Measurements from ENCODE around the gene TBX2.
A peak's percentile ranks its signal among the peaks of the same experiment; 100 is the strongest.
"Not testable (repeated sequence)": the region's sequence is repeated elsewhere in the genome, so short reads cannot be mapped to it uniquely, and the experiment has no call there.

TBX2 gene

GRCh38 chr17:61421460-61421859, 21.8 kb downstream of the TBX2 start:
- no peaks in the 10 kb centered on the region for H3K9me3 Mint-ChIP-seq
- no peak overlapping the region for H3K27ac Mint-ChIP-seq
- peaks cover 57% of the 10 kb centered on the region for H3K27me3 Mint-ChIP-seq
- no peaks in the 10 kb centered on the region for H3K36me3 Mint-ChIP-seq
- peaks cover 5% of the 10 kb centered on the region for H3K4me1 Mint-ChIP-seq
- no peak overlapping the region for H3K4me3 Mint-ChIP-seq
- no peak for ATAC-seq

GRCh38 chr17:61422116-61422799, 22.6 kb downstream of the TBX2 start:
- H3K27me3 Mint-ChIP-seq = peaks cover 49% of the 10 kb centered on the region
- no peak for ATAC-seq
- no peaks in the 10 kb centered on the region for H3K9me3 Mint-ChIP-seq
- H3K27ac Mint-ChIP-seq = no peak overlapping the region
- H3K4me1 Mint-ChIP-seq = no peaks in the 10 kb centered on the region
- no peak overlapping the region for H3K4me3 Mint-ChIP-seq
- no peaks in the 10 kb centered on the region for H3K36me3 Mint-ChIP-seq

GRCh38 chr17:61422869-61423268, 23.2 kb downstream of the TBX2 start:
- Mint-ChIP-seq H3K4me3 (no peak overlapping the region), H3K27me3 (peaks cover 49% of the 10 kb centered on the region), H3K27ac (no peak overlapping the region)

GRCh38 chr17:61423967-61424649, 24.5 kb downstream of the TBX2 start:
- peaks cover 44% of the 10 kb centered on the region for H3K27me3 Mint-ChIP-seq
- H3K9me3 Mint-ChIP-seq = peaks cover 6% of the 10 kb centered on the region
- no peak overlapping the region for H3K27ac Mint-ChIP-seq
- H3K36me3 Mint-ChIP-seq = no peaks in the 10 kb centered on the region
- H3K4me3 Mint-ChIP-seq = no peak overlapping the region
- H3K4me1 Mint-ChIP-seq = no peaks in the 10 kb centered on the region
- ATAC-seq = no peak

More at GRCh38 chr17:61422869-61423268, 23.2 kb downstream of the TBX2 start:
- Mint-ChIP-seq H3K9me3 (peaks cover 3% of the 10 kb centered on the region), H3K36me3 (no peaks in the 10 kb centered on the region), H3K4me1 (no peaks in the 10 kb centered on the region)
- no peak for ATAC-seq

GRCh38 chr17:61425682-61426481, 26.2 kb downstream of the TBX2 start:
- Mint-ChIP-seq H3K36me3 (no peaks in the 10 kb centered on the region), H3K4me1 (no peaks in the 10 kb centered on the region), H3K9me3 (peaks cover 6% of the 10 kb centered on the region), H3K27me3 (peaks cover 29% of the 10 kb centered on the region), H3K4me3 (no peak overlapping the region), H3K27ac (no peak overlapping the region)
- ATAC-seq = no peak

GRCh38 chr17:61426482-61427304, 27.1 kb downstream of the TBX2 start:
- no peaks in the 10 kb centered on the region for H3K4me1 Mint-ChIP-seq
- H3K27ac Mint-ChIP-seq = no peak overlapping the region
- H3K36me3 Mint-ChIP-seq = no peaks in the 10 kb centered on the region
- ATAC-seq = no peak
- H3K4me3 Mint-ChIP-seq = no peak overlapping the region
- H3K9me3 Mint-ChIP-seq = peaks cover 6% of the 10 kb centered on the region
- peaks cover 22% of the 10 kb centered on the region for H3K27me3 Mint-ChIP-seq

GRCh38 chr17:61427567-61427966, 27.9 kb downstream of the TBX2 start:
- Mint-ChIP-seq H3K4me3 (no peak overlapping the region), H3K9me3 (peaks cover 6% of the 10 kb centered on the region), H3K27me3 (peaks cover 16% of the 10 kb centered on the region), H3K27ac (no peak overlapping the region), H3K36me3 (no peaks in the 10 kb centered on the region), H3K4me1 (no peaks in the 10 kb centered on the region)
- ATAC-seq = no peak

GRCh38 chr17:61429274-61429673, 29.6 kb downstream of the TBX2 start:
- H3K36me3 Mint-ChIP-seq = no peaks in the 10 kb centered on the region
- no peaks in the 10 kb centered on the region for H3K4me1 Mint-ChIP-seq
- H3K27me3 Mint-ChIP-seq = peaks cover 26% of the 10 kb centered on the region
- peaks cover 6% of the 10 kb centered on the region for H3K9me3 Mint-ChIP-seq
- H3K4me3 Mint-ChIP-seq = no peak overlapping the region
- no peak overlapping the region for H3K27ac Mint-ChIP-seq
- ATAC-seq = no peak

GRCh38 chr17:61429831-61430230, 30.2 kb downstream of the TBX2 start:
- peaks cover 32% of the 10 kb centered on the region for H3K27me3 Mint-ChIP-seq
- H3K27ac Mint-ChIP-seq, H3K4me3 Mint-ChIP-seq, H3K4me1 Mint-ChIP-seq, ATAC-seq, H3K36me3 Mint-ChIP-seq, H3K9me3 Mint-ChIP-seq: not testable (repeated sequence)

GRCh38 chr17:61431594-61432311, 32.1 kb downstream of the TBX2 start:
- H3K27ac Mint-ChIP-seq = no peak overlapping the region
- H3K4me1 Mint-ChIP-seq = no peaks in the 10 kb centered on the region
- peaks cover 30% of the 10 kb centered on the region for H3K27me3 Mint-ChIP-seq
- H3K9me3 Mint-ChIP-seq = peaks cover 12% of the 10 kb centered on the region
- H3K4me3 Mint-ChIP-seq = no peak overlapping the region
- H3K36me3 Mint-ChIP-seq = no peaks in the 10 kb centered on the region
- no peak for ATAC-seq

- Mint-ChIP-seq H3K36me3 (peaks cover 12% of the 10 kb centered on the region), H3K9me3 (peaks cover 23% of the 10 kb centered on the region), H3K27ac (no peak overlapping the region), H3K27me3 (peaks cover 74% of the 10 kb centered on the region), H3K4me3 (no peak overlapping the region), H3K4me1 (no peaks in the 10 kb centered on the region)
- no peak for ATAC-seq
These were observed 36.6 kb downstream of the TBX2 start for GRCh38 chr17:61436273-61436672.

GRCh38 chr17:61436995-61437704, 37.5 kb downstream of the TBX2 start:
- Mint-ChIP-seq H3K4me1 (no peaks in the 10 kb centered on the region), H3K9me3 (peaks cover 23% of the 10 kb centered on the region), H3K27me3 (peaks cover 83% of the 10 kb centered on the region), H3K4me3 (no peak overlapping the region), H3K27ac (no peak overlapping the region), H3K36me3 (peaks cover 12% of the 10 kb centered on the region)
- no peak for ATAC-seq

- Mint-ChIP-seq H3K36me3 (peaks cover 12% of the 10 kb centered on the region), H3K4me1 (no peaks in the 10 kb centered on the region), H3K4me3 (no peak overlapping the region), H3K27me3 (peaks cover 87% of the 10 kb centered on the region), H3K9me3 (peaks cover 17% of the 10 kb centered on the region), H3K27ac (no peak overlapping the region)
- ATAC-seq = peak; percentile 71
These were observed 41.1 kb downstream of the TBX2 start for GRCh38 chr17:61440697-61441096.

- H3K27me3 Mint-ChIP-seq = peaks cover 86% of the 10 kb centered on the region
- H3K9me3 Mint-ChIP-seq = peaks cover 17% of the 10 kb centered on the region
- H3K4me1 Mint-ChIP-seq, H3K4me3 Mint-ChIP-seq, ATAC-seq, H3K27ac Mint-ChIP-seq: not testable (repeated sequence)
- peaks cover 12% of the 10 kb centered on the region for H3K36me3 Mint-ChIP-seq
These were observed 41.9 kb downstream of the TBX2 start for GRCh38 chr17:61441507-61441906.

Data from stimulated activated memory B cell treated with anti-CD40 and anti-IgM and Interleukin-4, amounts not matched to agents 10 μg/mL and 1 μg/mL and 100 μg/mL, for 72 hours (primary cell).